ENCODE results near the gene ZNF845. TPM values are rescaled to one million over a fixed set of nuclear protein-coding genes. Genes with fewer than 3 reads are reported as not detected.

Gene ZNF845
- total and polyA plus RNA-seq, 3 experiments from 2014 or later, result 5.8 to 11.5 (median 6.3) TPM

DNA sequence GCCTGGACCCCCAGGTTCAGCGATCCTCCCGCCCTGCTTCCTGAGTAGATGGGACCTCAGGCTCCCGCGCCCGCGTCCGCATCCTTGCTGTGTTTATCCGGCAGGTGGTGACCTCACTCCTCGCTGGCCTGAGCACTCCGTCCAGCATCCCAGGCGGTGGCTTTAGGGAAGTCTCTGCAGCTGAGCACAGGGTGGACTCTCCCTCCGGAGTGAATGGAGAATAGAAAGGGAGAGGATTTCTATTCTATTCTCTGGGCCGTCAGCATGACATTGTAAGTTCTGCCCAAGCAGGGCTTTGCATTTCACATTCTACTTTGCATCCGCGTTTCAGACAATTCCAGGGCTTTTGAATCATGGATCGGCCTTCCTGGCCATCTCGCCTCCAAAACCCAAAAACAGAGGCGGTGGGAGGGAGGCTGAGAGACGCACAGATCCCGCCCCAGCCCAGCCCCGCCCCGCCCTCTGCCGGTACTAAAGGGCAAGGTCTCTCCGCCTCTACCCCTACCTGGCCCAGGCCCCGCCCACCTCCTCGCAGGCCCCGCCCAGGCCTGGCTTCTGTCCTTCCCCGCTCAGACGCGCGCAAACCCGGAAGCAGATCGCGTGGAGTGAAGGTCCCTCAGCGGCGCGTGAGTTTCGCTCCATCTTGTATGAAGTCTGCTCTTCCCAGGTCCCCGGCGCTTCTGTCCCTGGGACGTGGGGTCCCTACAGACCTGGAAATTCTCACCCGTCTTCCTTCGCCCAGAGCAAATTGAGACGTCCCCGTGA, 31.8 kb downstream of the ZNF845 start, which contains the start of gene ZNF525:
Gene ZNF525, plus strand, starts transcription at position 572 of the 765 bp plus-strand sequence. CDS start 6,577 bp downstream, outside the sequence.
- Histone ChIP-seq H3K27ac (ENCODE audit: low read depth, low read length) (peak within 1 kb of the TSS; percentile 75), H3K9me3 (ENCODE audit: low read length) (no peaks in the 10 kb centered on the region), H3K4me1 (ENCODE audit: insufficient read depth, low read length) (peaks cover 4% of the 10 kb centered on the region), H3K27me3 (ENCODE audit: insufficient read depth, low read length, poor library complexity, severe bottlenecking) (no peaks in the 10 kb centered on the region), H3K36me3 (ENCODE audit: insufficient read depth, low read length) (no peaks in the 10 kb centered on the region), H3K4me3 (ENCODE audit: low read length) (peak within 1 kb of the TSS; percentile 91)
- Mint-ChIP-seq H3K27me3 (no peaks in the 10 kb centered on the region), H3K36me3 (peaks cover 2 to 25% (median 12%) of the 10 kb centered on the region in 3 donors), H3K9me3 (peaks cover 0 to 22% (median 0%) of the 10 kb centered on the region in 5 donors), H3K4me3 (peak within 1 kb of the TSS; percentile 95 to 99 (median 97)), H3K4me1 (peaks cover 29 to 43% (median 31%) of the 10 kb centered on the region in 3 donors), H3K27ac (peak within 1 kb of the TSS; percentile 87 to 98 (median 96))
- POLR2A ChIA-PET, result no interaction called here
- peak; percentile 94 to 98 (median 96) for DNase-seq
- CTCF ChIA-PET, result interaction anchor here (1.4 kb wide), 1 partner anchor 170 kb away, joined by 4 read pairs; no protein-coding TSS in a partner anchor

DNA sequence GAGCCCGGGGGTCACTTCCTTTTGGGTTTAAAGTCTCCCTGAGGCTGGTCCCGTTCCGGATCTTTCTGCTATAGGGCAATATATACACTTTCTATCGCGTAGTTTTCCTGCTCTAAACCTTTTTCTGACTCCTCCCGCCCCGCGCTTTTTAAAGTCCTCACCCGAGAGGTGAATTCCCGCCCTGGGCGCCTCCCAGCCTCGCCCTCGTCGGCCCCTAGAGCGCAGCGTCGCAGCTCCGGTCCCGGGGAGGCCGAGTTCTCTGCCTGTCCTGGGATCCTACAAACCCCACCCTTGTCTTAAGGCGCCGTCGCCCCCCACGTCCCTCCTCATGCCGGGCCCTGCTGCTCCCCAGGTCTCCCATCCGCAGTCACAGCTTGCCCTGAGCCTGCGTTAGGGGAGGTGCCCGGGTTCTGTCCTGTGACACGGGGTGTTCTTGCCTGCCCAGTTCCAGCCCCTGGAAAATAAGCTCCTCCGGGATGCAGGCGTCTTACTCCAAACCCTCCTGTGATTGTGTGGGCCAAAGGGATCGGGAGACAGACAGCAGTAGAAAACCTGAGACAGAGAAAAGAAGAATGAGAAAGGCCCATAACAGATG, 32.4 kb downstream of the ZNF845 start:
- CTCF ChIA-PET, result interaction anchor here (1.4 kb wide), 1 partner anchor 171 kb away, joined by 3 read pairs; no protein-coding TSS in a partner anchor

DNA sequence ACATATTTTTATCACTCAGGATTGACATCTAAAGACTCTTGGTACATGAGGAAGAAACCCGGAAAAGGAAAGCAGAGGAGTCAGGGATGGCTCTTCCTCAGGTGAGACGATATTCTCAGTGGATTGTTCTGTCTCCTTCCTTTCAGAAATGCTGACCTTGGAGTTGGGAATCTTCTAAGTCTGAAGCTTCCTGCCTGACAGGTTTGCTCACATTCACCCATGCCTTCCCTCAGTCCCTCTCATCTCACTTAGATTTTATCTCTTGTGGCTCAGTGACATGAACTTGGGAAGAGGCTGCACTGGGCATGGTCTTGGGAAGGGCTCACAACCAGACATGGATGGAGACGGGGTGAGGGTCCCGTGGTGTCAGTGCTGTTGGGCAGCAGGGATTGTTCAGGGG, 38.6 kb downstream of the ZNF845 start:
- Mint-ChIP-seq H3K4me1 (peaks cover 10 to 20% (median 11%) of the 10 kb centered on the region in 3 donors), H3K36me3 (peaks cover 30 to 76% (median 67%) of the 10 kb centered on the region in 3 donors), H3K9me3 (peaks cover 0 to 48% (median 6%) of the 10 kb centered on the region in 5 donors), H3K4me3 (no peak overlapping the region), H3K27ac (no peak overlapping the region), H3K27me3 (peaks cover 0 to 1% of the 10 kb centered on the region in 2 donors)
- no peaks in the 10 kb centered on the region for H3K27me3 ChIP-seq (ENCODE audit: insufficient read depth, low read length, poor library complexity, severe bottlenecking)
- CTCF ChIA-PET, result no interaction called here
- peaks cover 8% of the 10 kb centered on the region for H3K36me3 ChIP-seq (ENCODE audit: insufficient read depth, low read length)
- H3K27ac ChIP-seq (ENCODE audit: low read depth, low read length), result no peak overlapping the region
- DNase-seq, result no peak
- no peak overlapping the region for H3K4me3 ChIP-seq (ENCODE audit: low read length)
- H3K9me3 ChIP-seq (ENCODE audit: low read length), result peaks cover 3% of the 10 kb centered on the region
- POLR2A ChIA-PET, result no interaction called here
- H3K4me1 ChIP-seq (ENCODE audit: insufficient read depth, low read length), result no peaks in the 10 kb centered on the region

More for the DNA sequence above, 32.4 kb downstream of the ZNF845 start:
- H3K4me3 Mint-ChIP-seq, result peak overlapping the region; percentile 95 to 99 (median 97)
- H3K27me3 Mint-ChIP-seq, result peaks cover 0 to 1% of the 10 kb centered on the region in 2 donors
- Histone ChIP-seq H3K36me3 (ENCODE audit: insufficient read depth, low read length) (no peaks in the 10 kb centered on the region), H3K9me3 (ENCODE audit: low read length) (no peaks in the 10 kb centered on the region), H3K4me3 (ENCODE audit: low read length) (peak overlapping the region; percentile 91), H3K4me1 (ENCODE audit: insufficient read depth, low read length) (peaks cover 4% of the 10 kb centered on the region), H3K27ac (ENCODE audit: low read depth, low read length) (peak overlapping the region; percentile 75), H3K27me3 (ENCODE audit: insufficient read depth, low read length, poor library complexity, severe bottlenecking) (no peaks in the 10 kb centered on the region)
- peaks cover 6 to 31% (median 18%) of the 10 kb centered on the region in 3 donors for H3K36me3 Mint-ChIP-seq
- DNase-seq, result peak in 3 of 5 donors; percentile 21 to 63 (median 26)
- peaks cover 29 to 43% (median 31%) of the 10 kb centered on the region in 3 donors for H3K4me1 Mint-ChIP-seq
- peaks cover 0 to 21% (median 0%) of the 10 kb centered on the region in 5 donors for H3K9me3 Mint-ChIP-seq
- POLR2A ChIA-PET, result no interaction called here
- H3K27ac Mint-ChIP-seq, result peak overlapping the region; percentile 87 to 98 (median 96)

DNA sequence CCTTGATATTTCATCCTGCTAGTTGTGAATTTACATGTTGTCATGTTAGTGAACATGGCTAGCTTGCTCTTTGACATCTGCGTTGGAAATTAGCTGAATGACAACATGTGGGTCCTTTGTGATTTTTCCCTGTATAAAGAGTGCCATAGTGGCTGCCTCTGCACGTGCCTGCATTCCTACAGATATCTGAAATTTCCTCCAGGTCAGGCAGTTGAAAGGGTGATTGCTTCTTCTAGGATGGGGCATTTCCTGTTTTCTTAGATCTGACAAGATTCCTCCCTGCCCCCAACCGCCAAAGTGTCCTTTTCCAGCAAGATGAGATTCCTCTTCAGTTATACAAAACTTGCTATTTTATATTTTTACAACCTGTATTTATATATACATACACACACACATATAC, 40.7 kb downstream of the ZNF845 start:
- Histone ChIP-seq H3K27me3 (ENCODE audit: insufficient read depth, low read length, poor library complexity, severe bottlenecking) (no peaks in the 10 kb centered on the region), H3K9me3 (ENCODE audit: low read length) (peaks cover 14% of the 10 kb centered on the region), H3K4me1 (ENCODE audit: insufficient read depth, low read length) (no peaks in the 10 kb centered on the region), H3K36me3 (ENCODE audit: insufficient read depth, low read length) (peaks cover 23% of the 10 kb centered on the region), H3K4me3 (ENCODE audit: low read length) (no peak overlapping the region), H3K27ac (ENCODE audit: low read depth, low read length) (no peak overlapping the region)
- Mint-ChIP-seq H3K4me3 (no peak overlapping the region), H3K27me3 (peaks cover 0 to 1% of the 10 kb centered on the region in 2 donors), H3K36me3 (peaks cover 45 to 82% (median 80%) of the 10 kb centered on the region in 3 donors), H3K27ac (no peak overlapping the region), H3K9me3 (peaks cover 10 to 58% (median 26%) of the 10 kb centered on the region in 5 donors), H3K4me1 (peaks cover 0 to under 1% (median 0%) of the 10 kb centered on the region in 3 donors)
- ChIA-PET CTCF (no interaction called here), POLR2A (no interaction called here)
- no peak for DNase-seq

DNA sequence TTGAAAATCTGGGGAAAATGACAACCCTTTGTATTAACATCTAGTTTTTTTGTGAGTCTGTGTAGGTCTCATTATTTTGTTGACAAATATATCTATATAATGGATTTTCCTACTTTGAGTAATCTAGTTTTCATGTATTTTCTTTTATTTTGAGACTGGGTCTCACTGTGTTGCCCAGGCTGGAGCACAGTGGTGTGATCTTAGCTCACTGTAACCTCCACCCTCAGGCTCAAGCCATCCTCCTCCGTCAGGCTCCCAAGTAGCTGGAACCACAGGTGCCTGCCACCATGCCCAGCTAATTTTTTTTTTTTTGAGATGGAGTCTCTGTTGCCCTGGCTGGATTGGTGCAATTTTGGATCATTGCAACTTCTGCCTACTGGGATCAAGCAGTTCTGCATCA, 41.2 kb downstream of the ZNF845 start:
- DNase-seq, result no peak
- H3K4me3 ChIP-seq (ENCODE audit: low read length), result no peak overlapping the region
- H3K36me3 ChIP-seq (ENCODE audit: insufficient read depth, low read length), result peaks cover 28% of the 10 kb centered on the region
- H3K27ac ChIP-seq (ENCODE audit: low read depth, low read length), result no peak overlapping the region
- Mint-ChIP-seq H3K36me3 (peaks cover 48 to 85% (median 84%) of the 10 kb centered on the region in 3 donors), H3K9me3 (peaks cover 10 to 62% (median 31%) of the 10 kb centered on the region in 5 donors), H3K4me3 (no peak overlapping the region), H3K4me1 (no peaks in the 10 kb centered on the region), H3K27me3 (peaks cover 0 to 1% of the 10 kb centered on the region in 2 donors), H3K27ac (no peak overlapping the region)
- H3K9me3 ChIP-seq (ENCODE audit: low read length), result peaks cover 19% of the 10 kb centered on the region
- H3K4me1 ChIP-seq (ENCODE audit: insufficient read depth, low read length), result no peaks in the 10 kb centered on the region
- POLR2A ChIA-PET, result no interaction called here
- H3K27me3 ChIP-seq (ENCODE audit: insufficient read depth, low read length, poor library complexity, severe bottlenecking), result no peaks in the 10 kb centered on the region
- CTCF ChIA-PET, result no interaction called here

DNA sequence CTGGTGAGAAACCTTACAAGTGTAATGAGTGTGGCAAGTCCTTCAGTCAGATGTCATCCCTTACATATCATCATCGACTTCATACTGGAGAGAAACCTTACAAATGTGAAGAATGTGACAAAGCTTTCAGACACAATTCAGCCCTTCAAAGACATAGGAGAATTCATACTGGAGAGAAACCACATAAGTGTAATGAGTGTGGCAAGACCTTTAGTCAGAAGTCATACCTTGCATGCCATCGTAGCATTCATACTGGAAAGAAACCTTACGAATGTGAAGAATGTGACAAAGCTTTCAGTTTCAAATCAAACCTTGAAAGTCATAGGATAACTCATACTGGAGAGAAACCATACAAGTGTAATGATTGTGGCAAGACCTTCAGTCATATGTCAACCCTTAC, 47.8 kb downstream of the ZNF845 start:
- Mint-ChIP-seq H3K4me1 (no peaks in the 10 kb centered on the region), H3K9me3 (peaks cover 64 to 95% (median 90%) of the 10 kb centered on the region in 5 donors), H3K27me3 (no peaks in the 10 kb centered on the region), H3K27ac (no peak overlapping the region), H3K36me3 (peaks cover 57 to 94% (median 92%) of the 10 kb centered on the region in 3 donors), H3K4me3 (no peak overlapping the region)
- CTCF ChIA-PET, result no interaction called here
- POLR2A ChIA-PET, result no interaction called here
- Histone ChIP-seq H3K27ac (ENCODE audit: low read depth, low read length) (no peak overlapping the region), H3K36me3 (ENCODE audit: insufficient read depth, low read length) (peaks cover 45% of the 10 kb centered on the region), H3K4me3 (ENCODE audit: low read length) (peak overlapping the region; percentile 8), H3K27me3 (ENCODE audit: insufficient read depth, low read length, poor library complexity, severe bottlenecking) (no peaks in the 10 kb centered on the region), H3K4me1 (ENCODE audit: insufficient read depth, low read length) (no peaks in the 10 kb centered on the region), H3K9me3 (ENCODE audit: low read length) (peaks cover 74% of the 10 kb centered on the region)
- DNase-seq, result no peak

DNA sequence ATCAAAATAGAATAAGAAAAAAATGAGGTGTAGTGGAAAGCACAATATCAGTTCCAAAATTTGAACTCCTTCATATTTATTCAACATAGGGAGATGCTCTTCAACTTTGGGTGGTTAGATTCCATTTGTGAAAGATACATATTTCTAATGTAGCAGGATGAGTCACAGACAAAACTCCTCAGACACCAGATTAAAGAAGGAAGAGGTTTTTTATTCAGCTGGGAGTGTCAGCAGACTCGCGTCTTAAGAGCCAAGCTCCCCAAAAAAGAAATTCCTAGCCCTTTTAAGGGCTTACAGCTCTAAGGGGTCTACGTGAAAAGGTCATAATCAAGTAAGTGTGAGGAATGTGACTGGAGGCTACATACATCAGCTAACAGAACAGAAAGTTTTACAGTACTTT, 54.6 kb downstream of the ZNF845 start:
- no peak for DNase-seq
- Mint-ChIP-seq H3K27me3 (no peaks in the 10 kb centered on the region), H3K27ac (no peak overlapping the region), H3K4me1 (no peaks in the 10 kb centered on the region), H3K36me3 (peaks cover 14 to 51% (median 27%) of the 10 kb centered on the region in 3 donors), H3K9me3 (peaks cover 40 to 77% (median 67%) of the 10 kb centered on the region in 5 donors), H3K4me3 (no peak overlapping the region)
- POLR2A ChIA-PET, result no interaction called here
- peaks cover 37% of the 10 kb centered on the region for H3K9me3 ChIP-seq (ENCODE audit: low read length)
- CTCF ChIA-PET, result interaction anchor here (0.6 kb wide), 1 partner anchor 26 kb away, joined by 3 read pairs; no protein-coding TSS in a partner anchor
- no peak overlapping the region for H3K27ac ChIP-seq (ENCODE audit: low read depth, low read length)
- no peaks in the 10 kb centered on the region for H3K27me3 ChIP-seq (ENCODE audit: insufficient read depth, low read length, poor library complexity, severe bottlenecking)
- H3K4me3 ChIP-seq (ENCODE audit: low read length), result no peak overlapping the region
- no peaks in the 10 kb centered on the region for H3K36me3 ChIP-seq (ENCODE audit: insufficient read depth, low read length)
- H3K4me1 ChIP-seq (ENCODE audit: insufficient read depth, low read length), result no peaks in the 10 kb centered on the region

DNA sequence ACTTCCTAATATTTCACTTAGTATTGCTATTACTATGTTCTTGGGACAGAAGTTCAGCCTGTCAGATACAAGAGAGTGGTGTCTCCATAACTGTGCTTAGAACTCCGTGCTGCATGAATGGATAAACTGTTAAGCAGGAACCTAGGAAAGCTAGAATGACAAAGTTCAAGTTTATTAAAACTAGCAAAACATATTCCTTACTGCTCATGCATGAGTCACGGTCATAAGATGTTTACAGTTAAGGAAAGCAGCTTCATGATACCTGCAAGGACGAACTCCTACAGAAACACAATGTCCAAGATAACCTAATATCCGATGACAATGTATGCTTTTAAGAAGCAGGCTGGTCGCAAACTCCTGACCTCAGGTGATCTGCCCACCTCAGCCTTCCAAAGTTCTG, 55.4 kb downstream of the ZNF845 start:
- POLR2A ChIA-PET, result no interaction called here
- Mint-ChIP-seq H3K4me1 (peaks cover 0 to 6% (median 1%) of the 10 kb centered on the region in 3 donors), H3K4me3 (no peak overlapping the region), H3K27me3 (no peaks in the 10 kb centered on the region), H3K9me3 (peaks cover 32 to 70% (median 64%) of the 10 kb centered on the region in 5 donors), H3K27ac (no peak overlapping the region), H3K36me3 (peaks cover 13 to 49% (median 21%) of the 10 kb centered on the region in 3 donors)
- Histone ChIP-seq H3K4me3 (ENCODE audit: low read length) (no peak overlapping the region), H3K27ac (ENCODE audit: low read depth, low read length) (no peak overlapping the region), H3K27me3 (ENCODE audit: insufficient read depth, low read length, poor library complexity, severe bottlenecking) (no peaks in the 10 kb centered on the region), H3K36me3 (ENCODE audit: insufficient read depth, low read length) (no peaks in the 10 kb centered on the region), H3K4me1 (ENCODE audit: insufficient read depth, low read length) (no peaks in the 10 kb centered on the region), H3K9me3 (ENCODE audit: low read length) (peaks cover 30% of the 10 kb centered on the region)
- no peak for DNase-seq
- CTCF ChIA-PET, result no interaction called here
